ENCODE results near the gene MEP1A.
A peak's percentile ranks its signal among the peaks of the same experiment; 100 is the strongest.
"Not testable (repeated sequence)": the region's sequence is repeated elsewhere in the genome, so short reads cannot be mapped to it uniquely, and the experiment has no call there.

Gene MEP1A

GRCh38 chr6:46834257-46834916 is 41.2 kb downstream of the MEP1A start:
- not testable (repeated sequence) for DNase-seq

- DNase-seq, result not testable (repeated sequence)
Measured at GRCh38 chr6:46834991-46835390, 41.8 kb downstream of the MEP1A start.

GRCh38 chr6:46838033-46838432 is 44.8 kb downstream of the MEP1A start:
- DNase-seq, result no peak

GRCh38 chr6:46842252-46842846 is 49.2 kb downstream of the MEP1A start:
- DNase-seq, result not testable (repeated sequence)

GRCh38 chr6:46845126-46845525 is 51.9 kb downstream of the MEP1A start:
- DNase-seq, result no peak

- DNase-seq, result peak; percentile 73
Measured at GRCh38 chr6:46848684-46849360, 55.6 kb downstream of the MEP1A start.

GRCh38 chr6:46849361-46849690 is 56.1 kb downstream of the MEP1A start:
- DNase-seq, result no peak

- no peak for DNase-seq
Measured at GRCh38 chr6:46850792-46851191, 57.6 kb downstream of the MEP1A start.

GRCh38 chr6:46851576-46851975 is 58.4 kb downstream of the MEP1A start:
- not testable (repeated sequence) for DNase-seq

- DNase-seq, result peak; percentile 3
Measured at GRCh38 chr6:46855966-46856365, 62.8 kb downstream of the MEP1A start.

- DNase-seq, result no peak
Measured at GRCh38 chr6:46862381-46862780, 69.2 kb downstream of the MEP1A start.

GRCh38 chr6:46863791-46864190 is 70.6 kb downstream of the MEP1A start:
- DNase-seq, result no peak

GRCh38 chr6:46865221-46865620 is 72.0 kb downstream of the MEP1A start:
- no peak for DNase-seq

- no peak for DNase-seq
Measured at GRCh38 chr6:46867411-46867810, 74.2 kb downstream of the MEP1A start.

GRCh38 chr6:46876126-46876525 is 82.9 kb downstream of the MEP1A start:
- DNase-seq, result no peak

GRCh38 chr6:46879003-46879402 is 85.8 kb downstream of the MEP1A start:
- DNase-seq, result no peak

GRCh38 chr6:46882645-46883044 is 89.5 kb downstream of the MEP1A start:
- no peak for DNase-seq

GRCh38 chr6:46888031-46888430 is 94.8 kb downstream of the MEP1A start:
- no peak for DNase-seq

- no peak for DNase-seq
Measured at GRCh38 chr6:46888578-46888977, 95.4 kb downstream of the MEP1A start.
